ENCODE data around the gene MCUB. TPM values are rescaled to one million over a fixed set of nuclear protein-coding genes. Genes with fewer than 3 reads are reported as not detected.
"Not testable (repeated sequence)": the region's sequence is repeated elsewhere in the genome, so short reads cannot be mapped to it uniquely, and the experiment has no call there.

Gene MCUB
- total and polyA plus RNA-seq, 5 donors from 2014 or later: 96.3 to 208 (median 191) TPM

DNA sequence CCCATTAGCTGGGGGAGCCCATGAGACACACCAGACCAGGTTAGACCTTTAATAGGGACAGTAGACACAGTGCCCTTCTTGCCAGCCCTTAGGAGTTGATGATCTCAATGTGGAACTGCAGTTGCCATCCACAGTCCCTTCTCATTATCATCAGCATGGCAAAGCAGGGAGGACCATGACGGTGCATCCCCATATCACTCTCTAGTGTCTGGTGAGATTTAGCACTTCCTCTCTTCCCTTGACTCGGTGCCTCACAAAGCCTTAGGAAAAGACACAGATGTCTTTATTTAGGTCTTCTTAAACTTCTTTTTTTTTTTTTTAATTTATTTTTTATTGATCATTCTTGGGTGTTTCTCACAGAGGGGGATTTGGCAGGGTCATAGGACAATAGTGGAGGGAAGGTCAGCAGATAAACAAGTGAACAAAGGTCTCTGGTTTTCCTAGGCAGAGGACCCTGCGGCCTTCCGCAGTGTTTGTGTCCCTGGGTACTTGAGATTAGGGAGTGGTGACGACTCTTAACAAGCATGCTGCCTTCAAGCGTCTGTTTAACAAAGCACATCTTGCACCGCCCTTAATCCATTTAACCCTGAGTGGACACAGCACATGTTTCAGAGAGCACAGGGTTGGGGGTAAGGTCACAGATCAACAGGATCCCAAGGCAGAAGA, 36.5 kb downstream of the MCUB start:
- H3K36me3 ChIP-seq (ENCODE audit: control insufficient read depth, insufficient read depth, low read length); DNase-seq; H3K4me3 Mint-ChIP-seq; H3K27me3 ChIP-seq (ENCODE audit: control insufficient read depth, insufficient read depth, low read length); H3K27ac Mint-ChIP-seq; H3K9me3 Mint-ChIP-seq; H3K4me1 ChIP-seq (ENCODE audit: control insufficient read depth, insufficient read depth, low read length, poor library complexity, severe bottlenecking); H3K4me3 ChIP-seq (ENCODE audit: low read depth, low read length); H3K27me3 Mint-ChIP-seq; H3K27ac ChIP-seq (ENCODE audit: insufficient read depth, low read length, poor library complexity, severe bottlenecking); H3K9me3 ChIP-seq (ENCODE audit: control insufficient read depth in 2 of 2, low read length in 2 of 2); ATAC-seq (ENCODE audit: low read depth in 2 of 2): not testable (repeated sequence)
- H3K4me1 Mint-ChIP-seq: peaks cover 22 to 52% (median 30%) of the 10 kb centered on the region in 4 donors
- H3K36me3 Mint-ChIP-seq: peaks cover 27% of the 10 kb centered on the region

DNA sequence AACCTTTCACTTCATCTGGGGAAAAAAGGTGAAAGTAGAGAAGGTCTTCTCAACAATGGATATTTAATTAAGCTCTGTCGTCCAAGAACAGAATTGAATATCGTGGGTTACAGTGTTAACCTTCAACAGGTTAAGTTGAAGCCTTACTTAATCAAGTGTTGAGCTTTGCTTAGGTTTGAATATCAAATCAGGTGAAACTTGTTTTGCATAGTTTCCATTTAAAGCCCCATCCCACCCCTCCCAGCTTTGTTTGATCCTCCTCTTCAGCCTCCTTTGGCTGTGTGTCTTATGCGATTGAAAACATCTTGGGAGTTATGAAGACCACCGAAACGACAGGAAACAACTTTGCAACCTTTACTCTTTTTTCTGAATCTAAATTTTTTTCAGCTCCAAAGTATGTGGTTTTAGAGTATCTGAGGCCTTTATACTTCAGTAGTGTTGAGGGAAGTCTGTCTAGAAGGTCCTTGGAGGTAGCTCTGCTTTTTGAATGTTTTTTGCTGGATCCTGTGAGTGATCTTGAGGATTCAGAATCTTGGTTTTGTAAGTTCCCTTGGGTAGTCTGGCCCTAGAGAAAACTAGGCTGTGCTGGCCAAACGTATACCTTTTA, 39.1 kb downstream of the MCUB start:
- peak overlapping the region in 3 of 4 donors; percentile 21 to 41 (median 36) for H3K4me3 Mint-ChIP-seq
- H3K4me1 Mint-ChIP-seq: peaks cover 14 to 45% (median 28%) of the 10 kb centered on the region in 4 donors
- Histone ChIP-seq H3K4me1 (ENCODE audit: control insufficient read depth, insufficient read depth, low read length, poor library complexity, severe bottlenecking) (no peaks in the 10 kb centered on the region), H3K36me3 (ENCODE audit: control insufficient read depth, insufficient read depth, low read length) (peaks cover 4% of the 10 kb centered on the region), H3K27me3 (ENCODE audit: control insufficient read depth, insufficient read depth, low read length) (no peaks in the 10 kb centered on the region), H3K9me3 (ENCODE audit: control insufficient read depth in 2 of 2, low read length in 2 of 2) (no peaks in the 10 kb centered on the region), H3K27ac (ENCODE audit: insufficient read depth, low read length, poor library complexity, severe bottlenecking) (no peak overlapping the region), H3K4me3 (ENCODE audit: low read depth, low read length) (no peak overlapping the region)
- H3K27ac Mint-ChIP-seq: peak overlapping the region in 2 of 3 donors; percentile 68 to 83
- no peaks in the 10 kb centered on the region for H3K27me3 Mint-ChIP-seq
- peaks cover 1 to 13% (median 3%) of the 10 kb centered on the region in 7 donors for H3K9me3 Mint-ChIP-seq
- DNase-seq (no peak), ATAC-seq (ENCODE audit: low read depth in 2 of 2) (no peak)
- peaks cover 36% of the 10 kb centered on the region for H3K36me3 Mint-ChIP-seq

DNA sequence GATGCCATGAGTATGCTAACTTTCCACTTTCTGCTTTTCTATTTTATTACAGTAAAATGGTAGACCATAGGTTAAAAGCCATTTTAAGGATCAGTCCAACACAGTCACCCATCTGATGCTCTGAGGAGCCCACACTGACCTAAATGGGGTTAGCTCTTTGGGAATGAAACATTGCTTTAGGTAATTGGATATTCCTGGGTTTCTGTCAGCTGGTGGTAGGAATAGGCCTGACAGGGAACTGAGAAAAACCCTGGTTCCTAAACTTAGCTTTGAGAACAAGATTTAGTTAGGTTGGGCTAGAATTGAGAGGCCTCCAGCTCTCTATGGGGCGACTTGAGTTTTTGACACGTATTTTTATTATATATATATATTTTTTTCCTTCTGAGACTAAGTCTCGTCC, 40.4 kb downstream of the MCUB start:
- Mint-ChIP-seq H3K9me3 (peaks cover 1 to 13% (median 8%) of the 10 kb centered on the region in 7 donors), H3K4me3 (no peak overlapping the region), H3K36me3 (peaks cover 48% of the 10 kb centered on the region), H3K4me1 (peaks cover 20 to 52% (median 34%) of the 10 kb centered on the region in 4 donors), H3K27me3 (no peaks in the 10 kb centered on the region), H3K27ac (no peak overlapping the region)
- no peak overlapping the region for H3K4me3 ChIP-seq (ENCODE audit: low read depth, low read length)
- H3K27ac ChIP-seq (ENCODE audit: insufficient read depth, low read length, poor library complexity, severe bottlenecking): no peak overlapping the region
- no peaks in the 10 kb centered on the region for H3K27me3 ChIP-seq (ENCODE audit: control insufficient read depth, insufficient read depth, low read length)
- H3K36me3 ChIP-seq (ENCODE audit: control insufficient read depth, insufficient read depth, low read length): peaks cover 7% of the 10 kb centered on the region
- H3K4me1 ChIP-seq (ENCODE audit: control insufficient read depth, insufficient read depth, low read length, poor library complexity, severe bottlenecking): peaks cover 3% of the 10 kb centered on the region
- no peak for ATAC-seq (ENCODE audit: low read depth in 2 of 2)
- no peak for DNase-seq
- no peaks in the 10 kb centered on the region for H3K9me3 ChIP-seq (ENCODE audit: control insufficient read depth in 2 of 2, low read length in 2 of 2)

DNA sequence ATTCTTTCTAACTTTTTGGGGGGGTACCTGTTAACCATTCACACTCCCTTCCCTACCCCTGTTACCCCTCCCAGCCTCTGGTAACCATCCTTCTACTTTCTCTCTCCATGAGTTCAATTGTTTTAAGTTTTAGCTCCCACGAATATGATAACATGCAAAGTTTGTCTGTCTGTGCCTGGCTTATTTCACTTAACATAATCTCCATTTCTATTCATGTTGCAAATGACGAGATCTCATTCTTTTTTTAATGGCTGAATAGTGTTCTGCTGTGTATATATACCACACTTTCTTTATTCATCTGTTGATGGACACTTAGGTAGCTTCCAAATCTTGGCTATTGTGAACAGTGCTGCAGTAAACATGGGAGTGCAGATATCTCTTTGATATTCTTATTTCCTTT, 41.3 kb downstream of the MCUB start:
- Histone ChIP-seq H3K27me3 (ENCODE audit: control insufficient read depth, insufficient read depth, low read length) (no peaks in the 10 kb centered on the region), H3K4me3 (ENCODE audit: low read depth, low read length) (no peak overlapping the region), H3K4me1 (ENCODE audit: control insufficient read depth, insufficient read depth, low read length, poor library complexity, severe bottlenecking) (peaks cover 3% of the 10 kb centered on the region), H3K9me3 (ENCODE audit: control insufficient read depth in 2 of 2, low read length in 2 of 2) (no peaks in the 10 kb centered on the region), H3K27ac (ENCODE audit: insufficient read depth, low read length, poor library complexity, severe bottlenecking) (no peak overlapping the region), H3K36me3 (ENCODE audit: control insufficient read depth, insufficient read depth, low read length) (peaks cover 8% of the 10 kb centered on the region)
- Mint-ChIP-seq H3K9me3 (peaks cover 2 to 20% (median 9%) of the 10 kb centered on the region in 7 donors), H3K4me1 (peaks cover 29 to 62% (median 39%) of the 10 kb centered on the region in 4 donors), H3K27ac (peak overlapping the region; percentile 5 to 77 (median 59)), H3K4me3 (peak overlapping the region in 1 of 4 donors; percentile 3), H3K27me3 (no peaks in the 10 kb centered on the region), H3K36me3 (peaks cover 56% of the 10 kb centered on the region)
- no peak for ATAC-seq (ENCODE audit: low read depth in 2 of 2)
- no peak for DNase-seq

DNA sequence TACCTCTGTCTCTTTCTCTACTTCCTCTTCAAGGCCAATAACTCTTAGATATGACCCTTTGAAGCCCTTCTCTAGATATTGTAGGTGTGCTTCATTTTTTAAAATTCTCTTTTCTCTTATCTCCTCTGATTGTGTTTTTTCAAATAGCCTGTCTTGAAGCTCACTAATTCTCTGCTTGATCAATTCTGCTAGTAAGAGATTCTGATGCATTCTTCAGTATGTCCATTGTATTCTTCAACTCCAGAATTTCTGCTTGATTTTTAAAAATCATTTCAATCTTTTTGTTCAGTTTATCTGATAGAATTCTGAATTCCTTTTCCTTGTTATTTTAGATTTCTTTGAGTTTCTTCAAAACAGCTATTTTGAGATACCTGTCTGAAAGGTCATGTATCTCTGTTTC, 47.9 kb downstream of the MCUB start:
- Mint-ChIP-seq H3K9me3 (peaks cover 1 to 29% (median 12%) of the 10 kb centered on the region in 7 donors), H3K4me1 (peaks cover 37 to 80% (median 44%) of the 10 kb centered on the region in 4 donors), H3K27me3 (no peaks in the 10 kb centered on the region), H3K36me3 (peaks cover 47% of the 10 kb centered on the region), H3K27ac (peak overlapping the region in 1 of 3 donors; percentile 76), H3K4me3 (peak overlapping the region in 2 of 4 donors; percentile 44 to 60)
- DNase-seq (no peak), ATAC-seq (ENCODE audit: low read depth in 2 of 2) (no peak)
- no peaks in the 10 kb centered on the region for H3K27me3 ChIP-seq (ENCODE audit: control insufficient read depth, insufficient read depth, low read length)
- H3K36me3 ChIP-seq (ENCODE audit: control insufficient read depth, insufficient read depth, low read length): peaks cover 16% of the 10 kb centered on the region
- H3K27ac ChIP-seq (ENCODE audit: insufficient read depth, low read length, poor library complexity, severe bottlenecking): no peak overlapping the region
- H3K4me1 ChIP-seq (ENCODE audit: control insufficient read depth, insufficient read depth, low read length, poor library complexity, severe bottlenecking): peaks cover 14% of the 10 kb centered on the region
- no peak overlapping the region for H3K4me3 ChIP-seq (ENCODE audit: low read depth, low read length)
- peaks cover 3 to 17% of the 10 kb centered on the region in 2 experiments for H3K9me3 ChIP-seq (ENCODE audit: control insufficient read depth in 2 of 2, low read length in 2 of 2)

DNA sequence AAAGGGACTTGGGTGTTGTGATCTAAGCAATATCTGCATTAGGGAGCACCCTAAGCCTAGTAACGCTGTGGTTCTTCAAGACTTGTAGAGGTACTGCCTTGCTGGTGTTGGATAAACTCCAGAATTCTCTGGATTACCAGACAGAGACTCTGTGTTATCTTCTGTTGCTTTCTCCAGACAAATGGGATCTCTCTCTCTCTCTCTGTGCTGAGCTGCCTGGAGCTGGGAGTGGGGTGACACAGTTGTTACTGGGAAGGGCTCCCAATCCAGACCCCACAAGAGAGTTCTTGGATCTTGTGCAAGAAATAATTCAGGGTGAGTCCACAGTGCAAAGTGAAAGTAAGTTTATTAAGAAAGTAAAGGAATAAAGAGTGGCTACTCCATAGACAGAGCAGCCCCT, 48.8 kb downstream of the MCUB start:
- Histone ChIP-seq H3K27me3 (ENCODE audit: control insufficient read depth, insufficient read depth, low read length) (no peaks in the 10 kb centered on the region), H3K4me1 (ENCODE audit: control insufficient read depth, insufficient read depth, low read length, poor library complexity, severe bottlenecking) (peaks cover 18% of the 10 kb centered on the region), H3K4me3 (ENCODE audit: low read depth, low read length) (no peak overlapping the region), H3K27ac (ENCODE audit: insufficient read depth, low read length, poor library complexity, severe bottlenecking) (no peak overlapping the region), H3K36me3 (ENCODE audit: control insufficient read depth, insufficient read depth, low read length) (peaks cover 17% of the 10 kb centered on the region), H3K9me3 (ENCODE audit: control insufficient read depth in 2 of 2, low read length in 2 of 2) (peaks cover 3 to 17% of the 10 kb centered on the region in 2 experiments)
- ATAC-seq (ENCODE audit: low read depth in 2 of 2) (no peak), DNase-seq (no peak)
- Mint-ChIP-seq H3K36me3 (peaks cover 47% of the 10 kb centered on the region), H3K4me3 (peak overlapping the region in 3 of 4 donors; percentile 8 to 65 (median 13)), H3K27ac (peak overlapping the region in 1 of 3 donors; percentile 74), H3K4me1 (peaks cover 42 to 87% (median 45%) of the 10 kb centered on the region in 4 donors), H3K27me3 (no peaks in the 10 kb centered on the region), H3K9me3 (peaks cover 1 to 26% (median 9%) of the 10 kb centered on the region in 7 donors)

DNA sequence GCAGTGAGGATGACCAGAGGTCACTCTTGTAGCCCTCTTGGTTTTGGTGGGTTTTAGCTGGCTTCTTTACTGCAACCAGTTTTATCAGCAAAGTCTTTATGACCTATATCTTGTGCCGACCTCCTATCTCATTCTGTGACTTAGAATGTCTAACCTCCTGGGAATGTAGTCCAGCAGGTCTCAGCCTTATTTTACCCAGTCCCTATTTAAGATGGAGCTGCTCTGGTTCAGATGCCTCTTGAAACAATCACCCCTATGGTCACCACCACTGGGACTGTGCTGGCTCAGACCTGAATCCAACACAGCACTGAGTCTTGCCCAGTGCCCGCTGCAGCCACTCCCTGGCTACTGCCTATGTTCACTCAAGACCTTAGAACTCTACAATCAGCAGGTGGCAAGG, 49.4 kb downstream of the MCUB start:
- Mint-ChIP-seq H3K4me1 (peaks cover 43 to 92% (median 48%) of the 10 kb centered on the region in 4 donors), H3K9me3 (peaks cover 1 to 26% (median 9%) of the 10 kb centered on the region in 7 donors), H3K27ac (peak overlapping the region in 2 of 3 donors; percentile 25 to 58), H3K27me3 (no peaks in the 10 kb centered on the region), H3K4me3 (peak overlapping the region in 2 of 4 donors; percentile 20 to 21), H3K36me3 (peaks cover 47% of the 10 kb centered on the region)
- H3K36me3 ChIP-seq (ENCODE audit: control insufficient read depth, insufficient read depth, low read length): peaks cover 15% of the 10 kb centered on the region
- no peak for ATAC-seq (ENCODE audit: low read depth in 2 of 2)
- H3K27me3 ChIP-seq (ENCODE audit: control insufficient read depth, insufficient read depth, low read length): no peaks in the 10 kb centered on the region
- H3K4me3 ChIP-seq (ENCODE audit: low read depth, low read length): no peak overlapping the region
- no peak overlapping the region for H3K27ac ChIP-seq (ENCODE audit: insufficient read depth, low read length, poor library complexity, severe bottlenecking)
- H3K4me1 ChIP-seq (ENCODE audit: control insufficient read depth, insufficient read depth, low read length, poor library complexity, severe bottlenecking): peaks cover 16% of the 10 kb centered on the region
- no peak for DNase-seq
- H3K9me3 ChIP-seq (ENCODE audit: control insufficient read depth in 2 of 2, low read length in 2 of 2): peaks cover 3 to 17% of the 10 kb centered on the region in 2 experiments
